Right cardiac atrium (tissue), 5 donors: ENCODE results near the gene ANKRD2. TPM values are rescaled to one million over a fixed set of nuclear protein-coding genes. Genes with fewer than 3 reads are reported as not detected.

ENCODE experiments used
- ATAC-seq, 2 donors: fragments of 200-7000 bp; cut with Tn5 transposase; one replicate each; pipeline versions ENCODE4 v1.8.0 to v1.9.1; 2020; ENCODE audit warnings: moderate library complexity in 2 of 2, mild to moderate bottlenecking in 1 of 2
- DNase-seq, 3 donors: peaks; one replicate each; pipeline ENCODE4 v3.0.0-alpha.2; 2020
- H3K27ac ChIP-seq: one replicate; pipeline ENCODE4 v1.5.1; 2013; ENCODE audit warnings: mild to moderate bottlenecking, low read length, control low read depth, moderate library complexity
- H3K27me3 ChIP-seq: one replicate; pipeline ENCODE4 v1.6.1; 2013; ENCODE audit not compliant: control insufficient read depth, insufficient read depth
- H3K4me1 ChIP-seq: one replicate; pipeline ENCODE4 v1.6.1; 2013; ENCODE audit warnings: low read length; ENCODE audit not compliant: control insufficient read depth, insufficient read depth
- H3K4me3 ChIP-seq: one replicate; pipeline ENCODE4 v1.5.1; 2013; ENCODE audit warnings: low read length, control low read depth
- H3K9me3 ChIP-seq: one replicate; pipeline ENCODE4 v1.6.1; 2013; ENCODE audit warnings: low read length; ENCODE audit not compliant: control insufficient read depth
- WGBS: extraction: QIAGEN DNeasy Blood & Tissue Kit; methylation state at CpG from one replicate; pipeline ENCODE4 v1.1.7; 2013; 5-methylcytosine and 5-hydroxymethylcytosine counted together
- intact Hi-C, 4 donors: fragments of 100-400 bp; cut with DNase I; formaldehyde crosslinking; loops; one replicate each; pipeline versions ENCODE4 v1.11.0 to v1.14.0; 2022 to 2023
- polyA plus RNA-seq: library from polyadenylated mRNA; stranded (reverse); fragments of 200-250 nt; gene quantifications from one replicate; pipeline ENCODE4 v1.2.3, GENCODE V29; 2013
- total RNA-seq, 4 donors: library from RNA; stranded (reverse); fragmentation: NEBNext Ultra II Directional; extraction: Animal tissue kit (Norgen Biotek cat#: 25700); gene quantifications; one replicate each; pipeline ENCODE4 v1.2.1, GENCODE V29; 2021
- donor health status: healthy with polysubstance abuse.
- donor health status: DM: no; HTN: yes; CAD: no.
- donor health status: DM: no; HTN: no; CAD: no.
- donor health status: DM: no; HTN: yes; CAD: no; lungs with severe emphysema.
- donor health status: DM: yes; HTN: yes; CAD: no.

ANKRD2 gene
- total and polyA plus RNA-seq, 5 donors = 9.9 to 67.6 (median 19.1) TPM

DNA sequence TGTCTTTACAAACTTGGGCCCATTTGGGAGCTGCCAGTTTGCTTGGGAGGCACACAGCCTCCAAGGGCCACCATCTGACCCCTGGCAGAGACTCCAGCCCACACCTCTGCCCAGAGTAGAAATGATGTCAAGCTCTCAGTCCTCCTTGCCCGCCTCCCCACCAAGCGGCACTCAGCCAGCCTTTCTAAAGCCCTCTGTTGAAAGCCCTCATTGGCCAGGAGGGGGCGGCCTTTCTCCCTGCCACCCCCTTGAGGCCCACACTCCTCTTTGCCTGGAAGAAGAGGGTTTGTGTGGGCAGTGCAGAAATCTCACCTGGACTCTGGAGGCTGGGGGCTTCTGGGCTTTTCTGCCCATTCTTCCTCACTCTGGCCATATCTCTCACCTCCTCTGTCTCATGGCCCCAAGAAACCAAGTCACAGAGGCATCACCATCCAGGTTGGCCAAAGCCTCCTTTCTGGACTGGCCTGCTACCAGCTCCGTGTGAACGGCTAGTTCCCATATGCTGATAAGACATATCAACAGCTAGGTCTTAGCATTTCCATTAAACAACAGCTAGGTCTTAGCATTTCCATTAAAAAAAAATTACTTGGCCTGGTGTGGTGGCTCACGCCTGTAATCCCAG is 37.7 kb upstream of the ANKRD2 start:
- DNase-seq = peak; percentile 40 to 68 (median 59)
- Histone ChIP-seq H3K4me3 (no peak overlapping the region), H3K4me1 (peaks cover 2% of the 10 kb centered on the region), H3K27ac (no peak overlapping the region), H3K9me3 (no peaks in the 10 kb centered on the region), H3K27me3 (no peaks in the 10 kb centered on the region)
- ATAC-seq = peak; percentile 20 to 52
- 76% methylated on average over 6 of the region's 6 CpGs for WGBS
- intact Hi-C loops = no loop called here

DNA sequence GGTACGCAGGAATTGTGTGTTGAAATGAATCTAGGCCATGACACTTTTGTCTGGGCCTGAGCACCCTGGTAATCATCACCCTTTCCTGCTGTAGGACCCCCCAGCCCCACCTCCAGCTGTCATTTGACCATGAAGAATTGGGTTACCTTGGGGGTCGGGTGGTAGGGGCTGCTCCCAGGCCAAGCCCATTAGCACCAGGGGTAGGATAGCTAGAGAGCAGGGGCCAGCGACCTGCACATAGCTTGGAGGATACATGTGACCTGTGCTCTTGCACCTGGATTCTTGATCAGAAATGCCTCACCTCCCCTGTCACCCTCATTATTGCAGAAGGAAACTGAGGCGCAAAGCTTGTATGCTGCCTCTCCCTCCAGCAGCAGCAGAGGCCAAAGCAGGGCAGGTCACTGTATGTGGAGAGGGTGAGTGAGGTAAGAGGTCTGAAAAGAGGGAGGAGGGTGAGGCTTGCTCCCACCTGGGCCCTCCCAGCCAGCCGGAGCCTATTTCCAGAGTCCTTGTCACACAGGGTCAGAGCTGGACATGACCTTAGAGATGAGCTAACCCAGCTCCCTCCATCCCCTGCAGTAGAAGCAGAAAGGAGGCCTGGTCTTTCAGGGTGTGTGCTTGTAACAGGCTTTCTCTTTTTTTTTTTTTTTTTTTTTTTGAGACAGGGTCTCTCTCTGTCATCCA is 35.3 kb upstream of the ANKRD2 start:
- Histone ChIP-seq H3K4me3 (no peak overlapping the region), H3K27ac (no peak overlapping the region), H3K27me3 (no peaks in the 10 kb centered on the region), H3K4me1 (peaks cover 6% of the 10 kb centered on the region), H3K9me3 (no peaks in the 10 kb centered on the region)
- ATAC-seq (no peak), DNase-seq (peak in 1 of 3 donors; percentile 16)
- 89% methylated on average over 5 of the region's 5 CpGs for WGBS
- intact Hi-C loops = no loop called here

DNA sequence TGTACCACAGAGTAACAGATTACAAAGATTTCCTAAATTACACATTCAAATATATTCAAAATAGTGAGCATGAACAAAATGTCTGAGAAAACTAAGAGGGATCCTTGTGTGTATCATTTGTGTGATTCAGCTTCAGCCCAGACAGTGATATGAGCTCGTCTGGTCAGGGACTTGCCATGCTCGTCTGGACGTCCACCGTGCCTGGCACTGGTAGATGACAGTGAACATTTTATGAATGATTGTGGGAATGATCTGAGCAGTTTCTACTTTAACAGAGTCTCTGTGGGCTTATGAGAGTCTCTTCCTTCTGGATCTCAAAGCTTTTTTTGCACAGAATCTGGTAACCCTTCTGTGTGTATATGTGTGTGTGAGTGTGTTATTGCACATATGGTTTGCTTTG is 34.2 kb upstream of the ANKRD2 start:
- Histone ChIP-seq H3K9me3 (no peaks in the 10 kb centered on the region), H3K4me3 (no peak overlapping the region), H3K4me1 (peaks cover 15% of the 10 kb centered on the region), H3K27ac (no peak overlapping the region), H3K27me3 (no peaks in the 10 kb centered on the region)
- intact Hi-C loops = no loop called here
- DNase-seq (no peak), ATAC-seq (no peak)
- WGBS = 54% methylated on average over 4 of the region's 4 CpGs

DNA sequence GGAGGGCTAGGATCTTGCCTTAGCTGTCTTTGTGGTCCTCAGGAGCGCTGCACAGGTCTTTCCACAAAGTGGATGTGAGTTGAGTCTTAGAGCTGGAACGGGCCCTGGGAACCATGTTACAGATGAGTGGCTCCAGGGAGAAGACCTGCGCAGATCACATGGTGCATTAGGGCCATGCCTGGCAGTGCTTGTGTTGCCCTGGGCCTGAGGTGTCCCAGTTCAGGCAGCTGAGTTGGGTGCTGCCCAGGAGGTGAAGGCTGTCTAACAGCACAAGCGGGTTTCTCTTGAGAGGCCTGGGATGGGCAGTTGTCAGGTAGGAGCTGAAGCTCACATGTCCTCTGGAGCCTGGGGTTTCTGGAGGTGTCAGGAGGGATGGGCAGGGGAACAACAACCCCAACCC is 33.7 kb upstream of the ANKRD2 start:
- ATAC-seq = no peak
- WGBS = 94% methylated on average over 4 of the region's 4 CpGs
- H3K4me1 ChIP-seq = peaks cover 20% of the 10 kb centered on the region
- no peaks in the 10 kb centered on the region for H3K27me3 ChIP-seq
- H3K27ac ChIP-seq = no peak overlapping the region
- H3K9me3 ChIP-seq = no peaks in the 10 kb centered on the region
- intact Hi-C loops = no loop called here
- no peak overlapping the region for H3K4me3 ChIP-seq
- DNase-seq = no peak

DNA sequence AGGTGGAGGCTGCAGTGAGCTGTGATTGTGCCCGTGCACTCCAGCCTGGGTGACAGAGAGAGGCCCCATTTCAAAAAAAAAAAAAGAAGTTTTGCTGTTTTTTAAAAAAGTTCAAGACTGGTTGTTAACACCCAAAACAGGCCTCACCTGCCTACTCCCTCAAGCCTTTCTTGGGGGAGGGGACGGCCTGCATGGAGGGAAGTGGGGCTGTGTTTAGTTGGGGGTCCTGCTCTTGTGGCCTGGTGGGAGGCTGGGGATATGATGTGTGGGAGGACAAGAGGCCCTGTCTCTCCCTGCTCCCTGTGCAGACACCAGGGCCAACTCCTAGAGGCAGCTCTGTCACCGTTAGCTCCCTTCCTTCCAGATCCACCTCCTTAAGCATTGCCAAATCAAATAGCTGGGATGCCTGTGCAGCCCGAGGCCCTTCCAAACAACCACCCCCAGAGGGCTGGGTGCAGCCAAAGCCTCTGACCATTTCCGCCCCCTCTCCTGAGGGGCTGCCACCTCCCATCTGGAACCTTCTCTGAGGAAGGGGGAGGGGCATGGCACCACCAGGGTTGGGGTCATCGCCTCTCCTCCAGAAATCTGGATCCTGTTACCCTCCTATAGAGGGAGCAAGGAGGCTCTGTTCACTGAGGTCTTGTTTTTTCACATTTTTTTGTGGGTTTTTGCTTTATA is 32.9 kb upstream of the ANKRD2 start:
- intact Hi-C loops = no loop called here
- Histone ChIP-seq H3K4me1 (peaks cover 22% of the 10 kb centered on the region), H3K27me3 (no peaks in the 10 kb centered on the region), H3K9me3 (no peaks in the 10 kb centered on the region), H3K4me3 (no peak overlapping the region), H3K27ac (no peak overlapping the region)
- WGBS = 46% methylated on average over 6 of the region's 6 CpGs
- DNase-seq = peak; percentile 72 to 83 (median 76)
- ATAC-seq = peak; percentile 34 to 50

DNA sequence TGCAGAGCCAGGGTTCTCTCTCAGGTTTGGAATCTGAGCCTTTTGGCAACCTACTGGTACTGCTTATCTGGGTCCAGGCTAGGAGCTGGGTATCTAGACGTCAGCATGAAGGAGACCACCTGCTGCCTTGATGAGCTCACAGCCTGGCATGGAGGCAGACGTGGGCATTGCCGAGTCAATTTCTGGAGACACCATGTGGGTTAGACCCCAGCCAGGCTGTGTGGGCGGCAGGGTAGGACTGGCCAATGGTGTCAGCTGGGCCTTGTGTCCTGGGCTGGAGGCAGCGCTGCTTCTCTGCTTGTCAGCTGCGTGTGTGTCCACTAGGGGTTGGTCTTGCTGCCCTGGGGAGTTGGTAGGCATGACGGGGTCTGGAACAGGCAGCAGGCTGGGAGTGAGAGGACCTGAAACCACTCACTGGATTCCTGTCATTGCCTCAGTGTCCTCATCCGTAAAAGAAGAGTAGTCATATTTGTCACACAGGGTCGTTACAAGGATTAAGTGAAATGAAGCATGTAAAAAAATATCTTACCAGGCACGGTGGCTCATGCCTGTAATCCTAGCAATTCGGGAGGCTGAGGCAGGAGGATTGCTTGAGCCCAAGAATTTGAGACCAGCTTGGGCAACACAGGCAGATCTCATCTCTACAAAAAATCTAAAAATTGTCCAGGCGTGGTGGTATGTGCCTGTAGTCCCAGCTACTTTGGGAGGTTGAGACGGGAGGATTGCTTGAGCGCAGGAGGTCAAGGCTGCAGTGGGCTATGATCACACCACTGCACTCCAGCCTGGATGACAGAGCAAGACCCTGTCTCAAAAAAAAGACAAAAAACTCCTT is 31.7 kb upstream of the ANKRD2 start:
- Histone ChIP-seq H3K4me3 (no peak overlapping the region), H3K27ac (peak overlapping the region; percentile 11), H3K4me1 (peaks cover 22% of the 10 kb centered on the region), H3K27me3 (no peaks in the 10 kb centered on the region), H3K9me3 (no peaks in the 10 kb centered on the region)
- DNase-seq (peak; percentile 61 to 82 (median 76)), ATAC-seq (no peak)
- intact Hi-C loops = no loop called here
- WGBS = 81% methylated on average over 14 of the region's 14 CpGs

DNA sequence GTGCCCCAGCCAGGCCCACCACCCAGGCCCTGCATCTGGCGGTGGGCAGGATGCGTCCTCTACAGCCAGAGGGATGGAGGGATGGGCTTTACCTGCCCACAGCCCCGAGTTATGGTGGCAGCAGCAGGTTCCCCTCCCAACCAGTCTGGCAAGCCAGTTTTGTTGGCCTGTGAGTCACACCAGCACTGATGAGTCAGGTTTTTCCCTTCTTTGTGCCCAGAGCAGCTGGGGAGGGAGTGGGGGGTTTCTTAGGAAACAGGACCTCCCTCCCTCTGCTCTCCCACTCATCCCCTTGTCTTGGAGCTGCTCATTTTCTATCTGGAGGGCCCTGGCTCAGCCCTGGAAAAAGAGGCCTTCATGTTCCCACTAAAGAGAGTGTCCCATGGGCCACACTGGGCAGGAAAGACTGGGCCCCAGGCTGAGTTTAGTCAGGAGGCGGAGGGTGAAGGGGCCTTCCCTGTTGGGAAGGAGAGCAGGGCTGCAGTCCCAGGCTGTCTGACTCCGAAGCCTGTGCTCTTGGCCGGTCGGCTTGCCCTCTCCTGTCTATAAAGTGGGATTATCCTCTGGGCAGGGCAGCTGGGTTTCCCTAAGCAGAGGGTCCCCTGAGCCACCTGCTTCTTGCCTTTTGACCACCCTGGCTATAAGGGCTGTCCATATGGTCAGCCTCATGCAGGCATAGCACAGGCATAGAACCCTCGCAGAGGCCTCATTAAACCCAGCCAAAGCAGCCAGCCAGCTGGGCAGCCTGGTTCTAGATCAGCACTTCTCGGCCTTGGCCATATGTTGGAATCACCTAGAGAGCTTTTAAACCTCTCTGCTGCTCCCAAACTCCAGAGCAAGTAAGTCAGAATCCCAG is 30.2 kb upstream of the ANKRD2 start:
- no peak overlapping the region for H3K4me3 ChIP-seq
- intact Hi-C loops = no loop called here
- H3K4me1 ChIP-seq = peaks cover 22% of the 10 kb centered on the region

DNA sequence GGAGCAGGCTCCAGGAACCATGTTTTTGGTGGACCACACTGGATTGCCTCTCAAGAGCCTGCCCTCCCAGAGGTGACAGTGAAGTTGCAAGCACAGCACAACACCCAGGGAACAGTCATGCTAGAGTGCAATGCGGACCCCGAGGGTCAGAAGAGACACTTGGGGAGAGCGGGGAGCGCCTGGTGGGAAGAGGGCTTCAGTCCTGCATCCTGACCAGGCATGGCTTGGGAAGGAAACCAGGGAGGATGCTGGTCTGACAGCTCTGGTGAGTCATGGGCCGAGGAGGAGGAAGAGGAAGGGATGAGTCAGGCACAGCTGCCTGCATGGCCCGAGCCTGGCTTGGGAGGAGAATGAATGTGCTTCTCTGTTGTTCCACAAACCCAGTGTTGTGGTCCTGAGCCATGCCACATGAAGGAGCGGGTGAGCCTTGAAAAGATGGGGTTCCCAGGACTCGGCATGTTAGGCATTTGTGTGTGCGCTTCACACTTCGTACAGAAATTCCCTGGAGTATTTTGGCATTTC is 29.5 kb upstream of the ANKRD2 start:
- 30% methylated on average over 10 of the region's 10 CpGs for WGBS
- intact Hi-C loops = no loop called here
- DNase-seq (peak; percentile 84 to 89 (median 86)), ATAC-seq (peak; percentile 85 to 94)
- Histone ChIP-seq H3K27ac (peak overlapping the region; percentile 94), H3K4me1 (peaks cover 25% of the 10 kb centered on the region), H3K4me3 (no peak overlapping the region), H3K27me3 (no peaks in the 10 kb centered on the region), H3K9me3 (no peaks in the 10 kb centered on the region)

More for the DNA sequence above, 30.2 kb upstream of the ANKRD2 start:
- H3K27ac ChIP-seq = peak overlapping the region; percentile 94
- 58% methylated on average over 9 of the region's 9 CpGs for WGBS
- DNase-seq (peak; percentile 84 to 88 (median 86)), ATAC-seq (peak; percentile 79 to 86)
- H3K27me3 ChIP-seq = no peaks in the 10 kb centered on the region
- H3K9me3 ChIP-seq = no peaks in the 10 kb centered on the region

DNA sequence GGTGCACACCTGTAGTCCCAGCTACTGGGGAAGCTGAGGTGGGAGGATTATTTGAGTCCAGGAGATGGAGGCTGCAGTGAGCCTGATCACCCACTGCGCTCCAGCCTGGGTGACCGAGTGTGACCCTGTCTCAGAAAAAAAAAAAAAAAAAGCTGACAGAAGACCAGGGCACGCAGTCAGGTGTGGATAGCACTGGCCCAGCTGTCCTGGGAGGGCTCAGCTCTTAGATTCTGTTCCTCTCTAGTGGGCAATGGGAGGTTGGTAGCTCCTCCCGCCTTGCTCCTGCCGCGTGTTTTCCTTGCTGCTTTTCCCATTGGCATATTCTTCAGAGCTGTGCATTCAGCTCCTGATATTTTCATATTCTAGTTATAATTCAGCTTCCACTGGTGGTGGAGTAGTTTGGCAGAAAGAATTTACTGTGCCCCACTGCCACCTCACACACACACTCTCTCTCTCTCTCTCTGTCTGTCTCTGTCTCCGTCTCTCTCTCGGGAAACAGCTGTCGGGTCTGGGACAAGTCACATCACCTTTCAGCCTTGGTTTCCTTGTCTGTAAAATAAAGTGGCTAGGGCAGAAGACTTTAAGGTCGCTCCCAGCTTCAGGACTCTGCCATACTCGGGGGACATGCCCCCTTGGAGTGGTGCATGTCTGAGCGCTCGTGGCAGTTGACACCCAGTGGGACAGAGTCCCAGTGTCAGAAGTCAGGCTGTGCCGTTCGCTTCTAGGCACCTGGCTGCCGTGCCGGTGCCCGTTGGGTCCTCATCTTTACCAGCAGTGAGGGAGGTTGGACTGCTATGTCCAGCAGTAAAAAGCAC is 25.9 kb upstream of the ANKRD2 start:
- Histone ChIP-seq H3K4me1 (peaks cover 34% of the 10 kb centered on the region), H3K27me3 (no peaks in the 10 kb centered on the region), H3K27ac (no peak overlapping the region), H3K9me3 (no peaks in the 10 kb centered on the region), H3K4me3 (no peak overlapping the region)
- ATAC-seq (no peak), DNase-seq (no peak)
- intact Hi-C loops = loop anchor here in 1 of 4 donors (5.0 kb wide), 1 partner anchor 44 kb away; no protein-coding TSS in a partner anchor
- 78% methylated on average over 18 of the region's 18 CpGs for WGBS
